Activated B cell treated with CpG ODN at 0.5 μM for 24 hours (primary cell): ENCODE results near the gene HAPSTR1. TPM values are rescaled to one million over a fixed set of nuclear protein-coding genes. Genes with fewer than 3 reads are reported as not detected.
A peak's percentile ranks its signal among the peaks of the same experiment; 100 is the strongest.

Experiments used
- ATAC-seq: fragments of 200-7000 bp; cut with Tn5 transposase; one replicate; pipeline ENCODE4 v1.10.0; 2021; ENCODE audit warnings: low read depth, mild to moderate bottlenecking, moderate library complexity
- CTCF ChIA-PET: fragments of 350-600 bp; sonication (Branson Sonifier 250); formaldehyde crosslinking; loops from one replicate; lab custom pipeline; 2021; ENCODE audit warnings: antibody characterized with exemption; lab: Charles Lee
- POLR2A ChIA-PET: fragments of 350-600 bp; sonication (Branson Sonifier 250); formaldehyde crosslinking; loops from one replicate; lab custom pipeline; 2021; ENCODE audit warnings: antibody characterized with exemption; lab: Charles Lee
- DNase-seq: peaks from one replicate; pipeline ENCODE4 v3.0.0; 2022
- H3K27ac Mint-ChIP-seq: one replicate; pipeline ENCODE4 v1.8.0; 2020; ENCODE audit warnings: mixed read lengths
- H3K27me3 Mint-ChIP-seq: one replicate; pipeline ENCODE4 v1.8.0; 2021; ENCODE audit warnings: mixed read lengths
- H3K36me3 Mint-ChIP-seq: one replicate; pipeline ENCODE4 v1.8.0; 2021; ENCODE audit warnings: low read depth, mixed read lengths
- H3K4me1 Mint-ChIP-seq: one replicate; pipeline ENCODE4 v1.8.0; 2021; ENCODE audit warnings: mixed read lengths
- H3K4me3 Mint-ChIP-seq: one replicate; pipeline ENCODE4 v1.8.0; 2020; ENCODE audit warnings: mild to moderate bottlenecking, mixed read lengths
- H3K9me3 Mint-ChIP-seq: one replicate; pipeline ENCODE4 v1.8.0; 2020; ENCODE audit warnings: mixed read lengths
- CTCF ChIP-seq: fragments of 200-600 bp; IDR thresholded peaks from one replicate; pipeline ENCODE4 v1.8.0; 2022; ENCODE audit warnings: antibody characterized with exemption, mild to moderate bottlenecking
- intact Hi-C: fragments of 100-400 bp; cut with micrococcal nuclease; formaldehyde crosslinking; loops from one replicate; pipeline ENCODE4 v1.15.1; 2024
- total RNA-seq: library from RNA; stranded (reverse); gene quantifications from 2 replicates; pipeline ENCODE4 v1.2.3, GENCODE V29; 2022

HAPSTR1 gene
- total RNA-seq, 1 donor from 2014 or later: 85.6 TPM

- Mint-ChIP-seq H3K36me3 (no peaks in the 10 kb centered on the region), H3K4me3 (no peak overlapping the region), H3K27me3 (no peaks in the 10 kb centered on the region), H3K9me3 (no peaks in the 10 kb centered on the region), H3K4me1 (peaks cover 9% of the 10 kb centered on the region), H3K27ac (no peak overlapping the region)
- ATAC-seq (no peak), DNase-seq (no peak)
- no peak for TF ChIP-seq CTCF
- ChIA-PET POLR2A (no interaction called here), CTCF (no interaction called here)
- intact Hi-C loops: no loop called here
These were observed 21.2 kb upstream of the HAPSTR1 start for GRCh38 chr16:9070254-9070653.

GRCh38 chr16:9071377-9071776 is 20.1 kb upstream of the HAPSTR1 start:
- intact Hi-C loops: no loop called here
- Mint-ChIP-seq H3K4me1 (peaks cover 9% of the 10 kb centered on the region), H3K27ac (no peak overlapping the region), H3K27me3 (no peaks in the 10 kb centered on the region), H3K9me3 (no peaks in the 10 kb centered on the region), H3K36me3 (no peaks in the 10 kb centered on the region), H3K4me3 (no peak overlapping the region)
- TF ChIP-seq CTCF: no peak
- ATAC-seq (no peak), DNase-seq (no peak)
- ChIA-PET CTCF (no interaction called here), POLR2A (no interaction called here)

- intact Hi-C loops: no loop called here
- POLR2A ChIA-PET: interaction anchor here (1.7 kb wide), 1 partner anchor 19 kb away, joined by 10 read pairs; the partner anchor contains the start of gene HAPSTR1
- Mint-ChIP-seq H3K36me3 (peaks cover 2% of the 10 kb centered on the region), H3K4me3 (no peak overlapping the region), H3K27ac (peak overlapping the region; percentile 65), H3K9me3 (no peaks in the 10 kb centered on the region), H3K4me1 (peaks cover 22% of the 10 kb centered on the region), H3K27me3 (no peaks in the 10 kb centered on the region)
- TF ChIP-seq CTCF: no peak
- CTCF ChIA-PET: no interaction called here
- no peak for DNase-seq
- peak; percentile 45 for ATAC-seq
These were observed 18.6 kb upstream of the HAPSTR1 start for GRCh38 chr16:9072806-9073341.

GRCh38 chr16:9075299-9076071 is 16.0 kb upstream of the HAPSTR1 start:
- intact Hi-C loops: no loop called here
- no peak overlapping the region for H3K27ac Mint-ChIP-seq

More at GRCh38 chr16:9075299-9076071, 16.0 kb upstream of the HAPSTR1 start:
- ChIA-PET POLR2A (interaction anchor here (1.1 kb wide), 1 partner anchor 16 kb away, joined by 5 read pairs; the partner anchor contains the start of gene HAPSTR1), CTCF (no interaction called here)
- Mint-ChIP-seq H3K36me3 (peaks cover 6% of the 10 kb centered on the region), H3K4me3 (no peak overlapping the region), H3K4me1 (peaks cover 34% of the 10 kb centered on the region), H3K27me3 (no peaks in the 10 kb centered on the region), H3K9me3 (peaks cover 2% of the 10 kb centered on the region)
- ATAC-seq (no peak), DNase-seq (no peak)
- TF ChIP-seq CTCF: no peak
